A673 (cell line): ENCODE measurements around the gene LRP11.

ENCODE experiments used
- EZH2 ChIP-seq: fragments of 200-600 bp; sonication (generic); IDR thresholded peaks from 2 replicates; pipeline ENCODE4 v1.6.1; 2017; ENCODE audit warnings: borderline replicate concordance, low read depth, mild to moderate bottlenecking, mixed read lengths, antibody characterized with exemption, low read length; ENCODE audit not compliant: poor library complexity, severe bottlenecking
- TF ChIP-seq, protein P1 (sequence below): fragments of 300-800, 200-600 bp; sonication (generic); conservative IDR thresholded peaks from 2 replicates; pipeline ENCODE4 v1.5.1; 2017; ENCODE audit warnings: low read depth, mild to moderate bottlenecking, antibody characterized with exemption, low read length, moderate library complexity, mixed read lengths

DNA sequence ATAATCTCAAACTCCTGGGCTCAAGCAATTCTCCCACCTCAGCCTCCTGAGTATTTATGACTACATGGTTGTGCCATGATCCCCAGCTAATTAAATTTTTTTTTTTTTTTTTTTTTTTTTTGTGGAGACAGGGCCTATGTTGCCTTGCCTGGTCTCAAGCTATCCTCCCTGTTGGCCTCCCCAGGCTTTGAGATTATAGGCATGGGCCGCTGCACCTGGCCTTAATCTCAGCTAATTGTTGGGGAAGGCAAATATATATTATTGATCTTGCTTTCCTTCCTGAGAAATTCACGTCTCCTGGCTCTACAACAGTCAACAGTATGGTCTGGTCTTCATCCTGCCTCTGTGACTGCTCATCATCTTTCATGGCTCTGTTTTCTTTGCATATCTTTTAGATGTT lies 94.5 kb downstream of the LRP11 start:
- no peak for TF ChIP-seq EZH2
- TF ChIP-seq, protein P1, sequence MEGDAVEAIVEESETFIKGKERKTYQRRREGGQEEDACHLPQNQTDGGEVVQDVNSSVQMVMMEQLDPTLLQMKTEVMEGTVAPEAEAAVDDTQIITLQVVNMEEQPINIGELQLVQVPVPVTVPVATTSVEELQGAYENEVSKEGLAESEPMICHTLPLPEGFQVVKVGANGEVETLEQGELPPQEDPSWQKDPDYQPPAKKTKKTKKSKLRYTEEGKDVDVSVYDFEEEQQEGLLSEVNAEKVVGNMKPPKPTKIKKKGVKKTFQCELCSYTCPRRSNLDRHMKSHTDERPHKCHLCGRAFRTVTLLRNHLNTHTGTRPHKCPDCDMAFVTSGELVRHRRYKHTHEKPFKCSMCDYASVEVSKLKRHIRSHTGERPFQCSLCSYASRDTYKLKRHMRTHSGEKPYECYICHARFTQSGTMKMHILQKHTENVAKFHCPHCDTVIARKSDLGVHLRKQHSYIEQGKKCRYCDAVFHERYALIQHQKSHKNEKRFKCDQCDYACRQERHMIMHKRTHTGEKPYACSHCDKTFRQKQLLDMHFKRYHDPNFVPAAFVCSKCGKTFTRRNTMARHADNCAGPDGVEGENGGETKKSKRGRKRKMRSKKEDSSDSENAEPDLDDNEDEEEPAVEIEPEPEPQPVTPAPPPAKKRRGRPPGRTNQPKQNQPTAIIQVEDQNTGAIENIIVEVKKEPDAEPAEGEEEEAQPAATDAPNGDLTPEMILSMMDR: no peak
